Measurements from ENCODE around the gene TUBGCP6.
"Not testable (repeated sequence)": the region's sequence is repeated elsewhere in the genome, so short reads cannot be mapped to it uniquely, and the experiment has no call there.

GRCh38 chr22:50273352-50273751, 28.5 kb upstream of the TUBGCP6 start:
- TF ChIP-seq POLR2A, TAF1 (IDR thresholded peaks at IDR 0.05; ENCODE audit: low read depth, low read length): not testable (repeated sequence)
